GM21515 (cell line): ENCODE data around the gene ZBTB20.
A peak's percentile ranks its signal among the peaks of the same experiment; 100 is the strongest.

Experiments used
- ATAC-seq: cut with Tn5 transposase; IDR thresholded peaks from one replicate; pipeline ENCODE4 v1.9.1; 2021; ENCODE audit not compliant: unreplicated experiment

The ZBTB20 gene

DNA sequence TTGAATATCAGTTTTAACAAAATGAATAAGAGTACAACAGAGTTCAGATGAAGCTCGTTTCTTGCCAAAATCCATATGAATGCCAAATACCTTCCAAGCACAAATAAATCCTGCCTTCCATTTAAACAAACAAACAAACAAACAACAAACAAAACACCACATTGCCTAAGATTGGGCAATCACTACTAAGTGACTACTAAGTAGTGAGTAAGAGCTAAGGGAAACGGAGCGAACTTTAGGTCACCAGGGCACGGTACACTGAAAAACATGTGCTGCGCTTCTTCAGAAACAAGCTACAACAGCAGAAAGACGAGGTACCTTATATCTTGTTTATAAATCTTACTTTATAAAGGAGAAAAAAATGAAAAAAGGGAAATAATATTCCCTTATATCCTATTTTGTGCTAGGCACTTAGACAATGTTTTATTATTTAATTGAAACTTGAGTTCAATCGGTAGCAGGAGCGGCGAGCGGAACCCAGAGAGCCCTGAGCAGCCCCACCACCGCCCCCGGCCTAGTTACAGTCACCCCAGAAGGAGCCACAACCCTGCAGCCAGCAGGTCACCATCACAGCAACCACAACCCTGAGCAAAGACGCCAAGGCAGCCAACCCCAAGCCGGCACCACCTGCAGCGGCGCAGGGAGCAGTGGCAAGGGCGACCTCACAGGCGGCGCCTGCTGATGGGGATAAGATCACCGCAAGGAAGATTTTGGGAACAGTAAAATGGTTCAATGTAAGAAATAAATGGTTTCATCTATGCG, 216.9 kb downstream of the ZBTB20 start:
- ATAC-seq, result no peak

DNA sequence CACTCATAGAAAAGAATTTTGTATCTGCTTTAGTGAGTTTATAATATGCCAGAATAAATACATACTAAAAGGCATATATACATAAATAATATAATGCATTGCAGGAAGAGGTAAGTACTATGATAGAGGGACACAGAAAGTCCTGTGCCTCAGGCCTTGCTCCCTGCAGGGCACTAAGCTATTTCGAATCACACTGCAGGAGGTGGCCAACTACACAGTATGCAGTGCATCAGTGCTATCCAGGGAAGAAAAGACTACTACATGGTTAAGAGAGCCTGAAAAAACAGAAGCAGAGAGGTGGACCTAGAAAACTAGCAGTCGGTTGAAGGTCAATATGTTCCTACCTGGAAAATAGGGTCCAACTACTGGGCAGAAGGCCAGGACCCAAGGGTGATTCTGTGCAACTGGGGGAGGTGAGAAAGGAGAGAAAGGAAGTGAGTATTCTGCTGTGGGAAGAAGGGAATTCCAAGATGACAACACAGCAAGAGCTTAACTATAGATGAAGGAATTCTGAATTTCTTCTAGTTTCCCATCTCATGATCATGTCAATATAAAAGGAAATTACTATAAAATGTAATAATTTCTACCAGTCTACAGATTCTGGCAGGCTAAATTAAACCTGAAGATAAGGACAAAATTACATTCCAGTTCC, 218.0 kb downstream of the ZBTB20 start:
- no peak for ATAC-seq

DNA sequence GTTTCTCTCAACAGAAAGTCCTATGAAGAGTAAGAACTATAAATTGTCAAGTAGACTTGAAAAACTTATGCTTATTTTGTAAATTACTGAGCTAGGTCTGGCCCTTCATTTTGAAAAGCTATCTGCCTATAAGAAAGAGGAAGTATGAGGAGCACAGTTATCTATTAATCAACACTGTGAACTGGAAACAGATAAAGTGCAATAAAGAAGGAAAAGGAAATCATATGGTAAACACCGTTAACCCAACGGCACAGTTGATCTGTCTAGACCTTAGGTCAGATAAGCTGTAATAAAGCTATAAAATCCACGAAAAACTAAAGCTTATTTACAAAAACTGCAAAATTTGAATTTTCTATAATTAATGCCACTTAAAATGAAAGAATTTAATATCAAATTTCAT, 242.5 kb downstream of the ZBTB20 start:
- no peak for ATAC-seq

DNA sequence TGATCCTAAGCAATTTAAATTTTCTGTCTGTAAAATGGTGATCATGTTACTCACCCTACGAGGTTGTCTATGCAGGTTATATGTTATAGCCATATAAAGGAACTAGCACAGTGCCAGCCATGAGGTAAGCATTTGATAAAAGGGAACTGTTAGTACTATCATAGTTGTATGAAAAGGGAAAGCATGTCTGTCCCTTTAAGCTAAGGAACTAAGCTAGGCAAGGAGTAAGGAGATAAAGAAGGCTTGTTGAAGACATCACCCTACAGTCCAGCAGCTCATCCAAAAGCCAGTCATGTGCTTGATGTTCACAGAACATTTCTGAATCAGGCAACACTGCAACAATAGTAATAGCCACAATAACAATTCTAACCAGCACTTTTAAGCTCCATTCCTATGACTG, 243.9 kb downstream of the ZBTB20 start:
- ATAC-seq, result no peak

DNA sequence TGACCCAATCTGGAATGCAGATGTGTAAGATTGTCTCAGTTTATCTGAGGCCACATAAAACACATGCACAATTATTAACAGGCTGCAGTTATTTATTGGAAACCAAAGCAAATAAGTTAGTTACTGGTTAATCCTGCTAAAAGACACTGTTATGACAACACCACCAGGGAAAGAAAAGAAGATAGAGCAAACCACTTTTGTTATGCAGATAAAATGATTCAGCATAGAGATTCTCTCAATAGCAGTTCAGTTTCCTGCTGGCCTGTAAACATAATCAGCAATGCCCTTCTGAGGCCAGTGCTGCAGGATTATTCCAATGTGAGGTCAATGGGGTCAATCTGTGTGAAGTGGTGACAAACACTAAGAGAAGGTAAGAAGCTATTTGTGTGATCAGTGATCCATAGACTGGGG, 244.4 kb downstream of the ZBTB20 start:
- no peak for ATAC-seq

DNA sequence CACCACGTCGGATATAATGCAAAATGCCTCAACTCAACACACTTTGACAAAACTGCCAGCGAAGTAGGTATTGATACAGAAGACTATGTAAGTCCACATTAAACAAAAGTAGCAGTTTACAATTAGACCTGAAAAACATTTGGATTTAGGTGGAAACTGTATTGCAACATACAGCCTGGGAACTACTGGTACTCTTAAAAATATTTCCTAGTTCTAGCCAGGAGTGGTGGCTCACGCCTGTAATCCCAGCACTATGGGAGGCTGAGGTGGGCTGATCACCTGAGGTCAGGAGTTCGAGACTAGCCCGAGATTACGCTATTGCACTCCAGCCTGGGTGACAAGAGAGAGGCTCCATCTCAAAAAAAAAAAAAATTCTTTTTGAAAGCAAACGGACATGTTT, 246.2 kb downstream of the ZBTB20 start:
- ATAC-seq, result no peak

DNA sequence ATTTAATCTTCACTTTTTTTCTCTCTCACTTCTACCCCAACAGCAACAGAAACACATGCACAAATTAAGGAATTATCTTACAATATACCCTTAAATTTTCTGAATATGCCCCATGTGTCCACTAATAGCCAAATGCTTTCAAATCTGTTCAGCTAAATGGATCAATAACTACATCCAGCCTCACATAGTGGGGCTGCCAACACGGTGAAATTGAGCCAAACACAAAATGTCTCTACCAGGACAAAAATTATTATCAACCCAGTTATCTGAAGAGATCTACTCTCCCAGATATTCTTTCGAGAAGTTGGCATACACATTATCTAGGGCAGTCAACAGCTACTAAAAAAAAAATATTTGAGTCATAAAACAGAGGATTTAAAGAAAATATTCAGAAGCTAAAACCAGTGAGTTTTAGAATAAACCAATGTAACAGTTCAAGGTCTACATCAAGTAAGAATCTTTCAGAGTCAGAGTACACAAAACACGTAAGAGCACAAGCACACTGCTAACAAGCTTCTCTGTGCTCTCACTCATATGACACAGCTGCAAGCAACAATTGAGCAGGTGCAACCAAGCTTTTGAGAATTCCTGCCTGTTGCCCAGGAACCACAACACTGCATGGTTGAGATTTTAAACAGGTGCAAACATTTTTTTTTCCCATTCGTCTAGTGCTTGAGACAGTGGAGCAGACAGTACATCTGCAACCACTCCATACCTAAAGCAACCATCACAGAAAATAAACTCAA, 247.7 kb downstream of the ZBTB20 start:
- ATAC-seq, result no peak

DNA sequence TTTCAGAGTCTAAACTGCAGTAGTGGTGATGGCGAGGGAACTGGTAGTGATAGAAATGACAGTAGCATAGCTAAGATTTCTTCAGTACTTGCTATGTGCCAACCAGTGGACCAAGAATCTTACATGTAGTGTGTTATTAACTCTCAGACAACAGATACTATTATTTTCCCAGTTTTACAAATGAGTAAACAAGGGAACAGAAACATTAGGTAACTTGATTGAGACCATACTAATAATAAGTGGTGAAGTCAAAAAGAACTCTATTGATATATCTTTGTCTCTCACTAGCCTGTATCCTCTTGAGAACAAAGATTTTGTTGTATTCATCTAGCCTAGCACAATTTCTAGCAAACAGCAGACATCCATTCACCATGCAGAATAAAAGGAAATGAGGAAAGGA, 250.1 kb downstream of the ZBTB20 start:
- ATAC-seq, result no peak

DNA sequence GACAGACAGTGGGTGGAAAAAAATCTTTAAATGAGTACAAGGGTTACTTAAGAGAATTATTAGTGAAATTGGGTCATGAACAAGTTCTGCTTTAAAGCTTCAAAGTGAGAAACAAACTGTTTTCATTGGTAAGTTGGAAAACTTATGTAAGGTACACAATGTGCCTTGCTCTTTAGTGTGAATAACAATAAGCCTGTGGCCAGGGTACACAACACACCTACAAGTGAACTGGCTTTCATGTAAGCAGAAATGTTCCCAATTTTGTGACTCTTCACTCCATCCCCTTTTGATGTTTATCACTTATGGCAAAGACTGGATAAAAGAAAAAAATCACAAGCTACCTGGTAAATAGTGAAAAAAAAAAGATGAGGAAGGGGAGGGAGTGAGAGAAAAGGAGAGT, 253.7 kb downstream of the ZBTB20 start:
- ATAC-seq, result no peak

DNA sequence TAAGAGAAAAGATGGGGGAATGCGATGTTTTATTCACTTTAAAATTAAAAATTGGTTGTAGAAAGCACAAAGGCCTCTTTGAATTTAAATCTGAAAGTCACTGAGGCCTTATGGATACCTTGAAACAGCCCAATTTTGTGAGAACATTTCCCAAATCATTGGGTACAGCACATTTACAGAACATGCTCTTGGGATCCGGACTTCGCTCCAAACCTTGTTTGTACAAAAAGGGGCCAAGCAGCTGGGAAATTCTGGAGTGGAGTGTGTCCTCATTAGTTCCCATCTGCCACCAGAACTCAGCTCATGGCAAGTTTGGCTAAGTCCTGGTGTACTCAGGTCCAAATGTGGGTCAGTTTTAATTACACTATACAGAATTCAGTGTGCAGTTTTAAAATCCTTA, 254.2 kb downstream of the ZBTB20 start:
- no peak for ATAC-seq

DNA sequence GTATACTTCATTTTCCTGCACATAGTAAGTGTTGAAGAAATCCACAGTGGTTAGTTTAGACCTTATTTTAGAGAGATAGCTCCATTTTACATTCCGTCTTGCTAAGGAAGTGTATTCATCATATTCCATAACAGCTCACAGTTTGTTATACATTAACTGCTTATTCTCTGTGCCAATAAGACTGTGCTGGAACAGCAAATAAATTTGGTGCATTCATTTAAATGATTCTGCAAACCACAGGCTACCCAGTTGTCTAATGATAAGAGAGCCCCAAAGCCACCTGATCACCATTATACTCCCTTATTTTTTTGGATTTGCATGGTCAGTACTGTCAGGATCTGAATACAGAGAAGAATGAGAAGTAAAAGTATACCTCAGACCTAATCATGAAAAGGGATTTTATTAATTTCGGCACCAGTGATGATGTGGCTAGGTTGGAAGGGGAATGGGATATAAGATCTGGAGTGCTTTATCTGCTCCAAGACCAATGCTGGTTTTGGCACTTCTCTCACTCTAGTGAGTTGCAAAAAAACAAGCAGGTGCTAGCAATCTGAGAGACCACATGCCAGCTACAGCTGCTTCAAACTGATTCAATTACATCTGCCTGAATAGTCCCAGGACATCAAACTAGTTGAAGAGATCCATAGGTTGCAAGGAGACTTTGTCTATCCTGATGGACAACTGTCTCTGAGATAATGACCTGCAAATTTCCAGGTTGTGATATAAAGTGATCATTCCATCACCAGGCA, 254.8 kb downstream of the ZBTB20 start:
- ATAC-seq, result no peak

DNA sequence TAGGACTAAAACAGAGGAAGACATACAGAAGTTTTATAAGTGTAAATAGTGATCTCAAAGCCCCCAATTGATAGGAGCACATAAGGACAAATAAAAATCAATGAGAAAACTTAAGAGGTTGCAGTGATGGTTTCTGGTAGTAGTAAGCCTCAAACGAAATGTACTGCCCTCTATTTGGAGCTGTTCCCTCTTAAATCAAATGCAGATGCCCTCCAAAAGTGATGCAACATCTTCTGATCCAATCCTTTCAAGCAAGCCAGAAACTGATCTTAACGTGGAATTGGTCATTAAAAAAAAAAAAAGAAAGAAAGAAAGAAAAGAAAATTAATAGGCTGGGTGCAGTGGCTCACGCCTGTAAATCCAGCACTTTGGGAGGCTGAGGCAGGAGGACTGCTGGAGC, 259.3 kb downstream of the ZBTB20 start:
- no peak for ATAC-seq

DNA sequence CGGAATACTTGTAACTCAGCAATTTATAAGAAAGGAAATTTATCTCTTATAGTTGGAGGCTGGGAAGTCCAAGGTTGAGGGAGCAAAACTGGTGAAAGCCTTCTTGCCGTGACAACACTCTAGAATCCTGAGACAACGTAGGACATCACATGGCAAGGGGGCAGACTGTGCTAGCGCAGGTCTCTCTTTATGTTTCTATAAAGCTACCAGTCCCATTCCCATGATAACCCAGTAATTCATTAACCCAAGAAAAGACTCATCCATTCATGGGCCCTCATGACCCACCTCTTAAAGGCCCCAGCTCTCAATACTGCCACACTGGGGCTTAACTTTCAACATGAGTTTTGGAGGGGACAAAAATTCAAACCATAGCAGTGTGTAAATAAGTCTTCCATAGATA, 260.2 kb downstream of the ZBTB20 start:
- no peak for ATAC-seq

DNA sequence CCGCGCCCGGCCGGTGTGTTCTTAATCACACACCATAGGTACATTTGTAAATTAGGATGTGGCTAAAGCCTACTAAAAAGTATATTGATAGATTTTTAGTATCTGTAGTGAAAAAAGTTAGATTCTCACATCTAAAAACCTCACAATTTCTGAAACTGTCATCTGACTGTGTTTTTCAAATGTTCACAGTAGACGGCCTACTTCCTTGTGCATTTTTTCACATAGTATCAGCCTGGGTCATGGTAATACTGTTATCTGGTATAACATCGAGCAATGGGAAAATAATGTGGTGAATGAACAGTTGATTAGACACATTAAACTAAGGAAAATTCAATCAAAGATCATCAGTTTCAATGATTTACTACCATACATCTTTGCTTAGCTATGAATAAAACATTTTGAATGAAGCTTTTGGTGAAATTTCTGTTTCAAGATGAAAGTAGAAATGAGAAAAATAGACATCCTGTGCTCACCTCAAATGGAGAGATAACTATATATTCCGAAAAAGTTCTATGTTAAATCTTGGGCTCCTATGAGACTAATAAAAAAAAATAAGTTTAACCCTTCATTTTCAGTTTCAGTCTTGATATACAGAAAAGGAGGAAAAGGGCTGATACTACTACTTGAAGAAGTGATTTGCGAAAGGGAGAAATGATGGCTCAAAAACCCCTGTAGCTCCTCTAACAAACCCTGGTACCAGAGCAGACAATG, 262.7 kb downstream of the ZBTB20 start:
- ATAC-seq, result peak; percentile 57

DNA sequence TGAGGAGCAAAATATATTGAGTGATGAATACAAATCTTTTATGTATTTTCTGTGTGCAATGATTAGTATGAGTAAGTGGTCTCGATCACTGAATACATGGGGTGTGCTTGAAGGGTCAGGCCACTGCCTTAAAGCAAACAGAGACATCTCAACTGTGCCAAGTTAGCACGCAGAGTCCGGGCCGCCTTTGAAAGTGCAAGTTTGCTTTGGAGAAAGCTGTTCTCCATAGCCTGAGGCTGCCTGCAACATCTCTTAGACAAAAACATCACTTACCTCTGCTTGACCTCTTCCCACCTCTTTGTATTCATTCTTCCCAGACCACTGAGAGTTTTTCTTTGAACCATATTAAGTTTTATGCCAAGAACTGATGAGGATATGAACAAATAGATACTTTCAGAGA, 267.0 kb downstream of the ZBTB20 start:
- no peak for ATAC-seq

DNA sequence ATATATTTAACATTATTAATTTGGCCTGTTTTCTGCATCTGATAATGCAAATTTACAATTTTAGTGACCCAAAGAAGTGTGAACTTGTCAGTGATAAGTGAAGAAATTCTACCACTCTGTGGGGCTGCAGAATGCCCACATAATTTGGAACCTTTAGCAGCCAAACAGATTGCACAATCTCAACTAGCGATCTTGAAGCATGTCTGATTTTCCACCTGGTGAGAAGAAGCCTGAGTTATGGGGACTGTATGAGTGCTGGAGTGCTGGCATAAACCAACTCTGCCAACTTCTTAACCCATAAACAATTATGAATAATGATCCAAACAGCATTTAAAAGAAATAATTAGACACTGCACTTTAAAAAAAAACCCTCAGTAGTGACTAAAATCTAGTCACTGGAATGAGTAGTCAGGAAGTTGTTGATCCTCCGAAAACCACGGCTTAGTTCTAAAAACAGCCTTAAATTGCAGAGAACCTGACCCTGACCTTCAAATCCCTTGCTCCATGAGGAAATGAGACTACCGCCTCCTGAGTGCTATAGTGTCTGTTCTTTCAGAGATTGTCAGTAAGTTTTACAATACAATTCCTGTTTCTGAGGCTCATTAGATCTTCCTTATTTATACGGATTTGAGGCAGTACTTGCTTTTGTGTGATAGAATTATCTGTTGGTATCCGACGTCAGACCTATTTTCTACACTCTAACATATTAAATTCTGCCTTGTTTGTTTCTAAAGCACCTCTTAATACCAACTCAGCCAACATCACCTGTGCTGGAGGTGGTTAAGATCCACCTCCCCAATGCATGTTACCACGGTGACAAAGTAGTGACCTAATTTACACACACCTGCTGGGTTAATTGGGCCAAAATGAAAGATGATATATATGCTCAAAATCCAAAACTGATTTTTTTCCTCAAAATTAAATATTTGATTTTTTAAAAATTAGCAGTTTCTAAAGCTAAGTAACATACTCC, 267.7 kb downstream of the ZBTB20 start:
- ATAC-seq, result peak; percentile 75

DNA sequence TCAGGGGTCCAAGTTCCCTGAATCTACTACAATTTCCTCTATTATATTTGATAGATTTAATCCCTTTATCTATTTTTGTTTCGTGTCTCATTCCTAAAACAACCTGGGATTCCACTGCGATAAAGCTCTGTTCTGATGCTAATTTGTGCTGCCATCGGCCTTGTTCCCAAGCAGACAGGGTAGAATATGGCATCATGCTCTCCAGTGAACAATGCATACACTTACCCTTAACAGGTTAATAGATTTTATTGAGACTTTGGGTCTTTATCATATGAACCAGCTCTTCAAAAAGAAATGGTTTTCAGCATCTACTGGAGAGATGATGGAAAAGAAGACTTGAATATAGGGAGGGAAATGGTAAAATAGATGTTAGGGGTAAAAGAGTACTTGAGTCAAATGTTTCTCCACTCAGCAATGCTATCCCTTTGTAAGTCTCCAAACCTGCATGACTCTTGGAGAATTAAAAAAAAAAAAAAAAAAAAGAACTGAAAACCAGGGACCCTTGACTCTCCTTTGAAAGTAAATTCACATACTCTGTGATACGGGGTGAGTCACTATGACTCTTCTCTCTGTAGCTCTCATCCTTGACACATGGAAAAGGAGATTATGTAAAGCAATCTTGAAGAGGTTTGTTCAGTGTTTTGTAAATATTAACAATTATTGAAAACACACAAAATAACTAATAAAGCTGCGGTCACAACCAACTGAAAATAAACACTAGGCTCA, 268.8 kb downstream of the ZBTB20 start:
- no peak for ATAC-seq

DNA sequence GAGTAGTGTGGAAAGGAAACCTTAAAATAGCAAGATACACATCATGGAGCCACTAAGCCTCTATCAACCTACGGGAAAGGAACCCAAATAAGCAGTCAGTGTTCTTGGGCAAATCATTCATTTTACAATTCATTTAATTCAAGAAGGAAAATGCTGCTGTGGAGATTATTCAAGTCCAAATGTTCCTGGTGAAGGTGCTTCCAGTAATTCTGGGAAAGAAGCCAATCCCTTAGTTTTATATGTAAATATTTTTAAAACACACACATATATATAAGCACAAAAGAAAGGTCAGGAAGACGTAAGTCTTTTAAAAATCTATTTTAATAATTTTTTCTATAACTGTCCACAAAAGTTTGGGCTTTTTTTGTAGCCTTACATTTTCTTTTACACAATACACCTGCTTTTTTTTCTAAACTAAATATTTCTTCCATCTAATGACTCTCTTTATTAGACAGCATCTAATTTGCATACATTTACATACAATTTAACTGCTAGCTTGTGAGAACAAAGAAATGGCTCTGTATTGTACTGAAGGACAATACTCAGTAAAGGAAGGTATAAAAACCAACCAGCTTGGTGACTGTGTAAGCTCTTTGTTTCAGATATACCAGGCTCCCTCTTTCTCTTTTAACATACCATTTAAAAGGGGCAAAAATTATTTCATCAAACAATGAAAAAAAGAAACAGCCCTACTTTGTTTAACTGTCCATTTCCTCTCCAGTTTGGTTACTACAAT, 269.5 kb downstream of the ZBTB20 start:
- ATAC-seq, result no peak
